ENCODE data around the gene DSC1.

DSC1 gene, protein sequence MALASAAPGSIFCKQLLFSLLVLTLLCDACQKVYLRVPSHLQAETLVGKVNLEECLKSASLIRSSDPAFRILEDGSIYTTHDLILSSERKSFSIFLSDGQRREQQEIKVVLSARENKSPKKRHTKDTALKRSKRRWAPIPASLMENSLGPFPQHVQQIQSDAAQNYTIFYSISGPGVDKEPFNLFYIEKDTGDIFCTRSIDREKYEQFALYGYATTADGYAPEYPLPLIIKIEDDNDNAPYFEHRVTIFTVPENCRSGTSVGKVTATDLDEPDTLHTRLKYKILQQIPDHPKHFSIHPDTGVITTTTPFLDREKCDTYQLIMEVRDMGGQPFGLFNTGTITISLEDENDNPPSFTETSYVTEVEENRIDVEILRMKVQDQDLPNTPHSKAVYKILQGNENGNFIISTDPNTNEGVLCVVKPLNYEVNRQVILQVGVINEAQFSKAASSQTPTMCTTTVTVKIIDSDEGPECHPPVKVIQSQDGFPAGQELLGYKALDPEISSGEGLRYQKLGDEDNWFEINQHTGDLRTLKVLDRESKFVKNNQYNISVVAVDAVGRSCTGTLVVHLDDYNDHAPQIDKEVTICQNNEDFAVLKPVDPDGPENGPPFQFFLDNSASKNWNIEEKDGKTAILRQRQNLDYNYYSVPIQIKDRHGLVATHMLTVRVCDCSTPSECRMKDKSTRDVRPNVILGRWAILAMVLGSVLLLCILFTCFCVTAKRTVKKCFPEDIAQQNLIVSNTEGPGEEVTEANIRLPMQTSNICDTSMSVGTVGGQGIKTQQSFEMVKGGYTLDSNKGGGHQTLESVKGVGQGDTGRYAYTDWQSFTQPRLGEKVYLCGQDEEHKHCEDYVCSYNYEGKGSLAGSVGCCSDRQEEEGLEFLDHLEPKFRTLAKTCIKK

DNA sequence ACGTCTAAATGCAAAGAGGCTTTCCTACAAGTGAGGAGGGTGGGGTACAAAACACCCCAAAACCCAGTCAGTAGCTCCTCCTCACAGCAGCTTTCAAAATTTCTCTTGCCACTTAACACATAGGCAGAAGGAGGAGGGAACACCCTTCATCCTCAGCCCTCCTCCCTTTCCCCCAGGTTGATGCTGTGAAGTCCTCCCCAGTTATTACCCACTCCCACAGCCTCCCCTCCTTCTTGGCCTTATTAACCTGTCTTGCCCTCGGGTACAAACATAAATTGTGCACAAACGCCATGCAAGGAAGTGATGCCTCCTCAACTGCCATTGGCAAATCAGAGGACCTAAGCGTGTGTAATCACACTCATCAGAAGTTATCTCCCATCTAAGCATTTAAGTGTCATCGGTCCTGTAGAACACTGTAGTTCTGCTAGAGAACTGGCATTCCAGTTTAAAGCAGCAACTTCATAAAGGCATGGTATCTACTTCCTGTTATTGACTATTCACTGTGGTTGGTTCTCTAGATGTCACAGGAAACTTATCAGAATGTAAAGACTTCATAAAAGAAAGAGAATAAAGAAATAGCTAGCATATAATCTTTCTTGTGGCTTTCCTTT, at the start of gene DSC1:
DSC1 (minus strand) TSS at position 32 of the 611 bp plus-strand sequence. CDS start 262 bp downstream, outside the sequence.
- in situ Hi-C loops (cut with MboI; ENCODE audit: low sequenced_read_pairs), result no loop called here
- Histone ChIP-seq H3K27me3 (ENCODE audit: low read depth) (no peaks in the 10 kb centered on the region), H3K4me3 (no peak within 1 kb of the TSS), H3K4me1 (no peaks in the 10 kb centered on the region), H3K36me3 (replicated peaks) (no peaks in the 10 kb centered on the region), H3K9me3 (no peaks in the 10 kb centered on the region)
- no peak for DNase-seq (ENCODE audit: low spot score in 2 of 2)

DNA sequence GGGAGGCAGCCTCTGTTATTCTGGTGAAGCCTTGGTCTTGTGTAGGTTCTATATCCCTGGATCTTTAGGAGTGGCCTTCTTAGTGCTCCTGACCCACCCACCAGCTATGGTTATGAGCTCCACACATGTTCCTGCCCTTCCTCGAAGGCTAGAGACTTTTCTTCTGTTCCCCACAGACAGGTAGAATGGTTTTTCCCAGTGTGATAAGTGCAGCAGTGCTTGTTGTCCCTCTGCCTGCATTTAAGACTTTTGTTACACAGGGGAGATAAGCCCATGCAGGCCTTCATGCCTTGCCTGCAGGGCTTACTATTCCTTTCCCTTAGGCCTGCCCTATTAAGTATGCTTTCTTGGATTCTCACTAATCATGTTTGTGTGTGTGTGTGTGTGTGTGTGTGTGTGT, 48.4 kb upstream of the DSC1 start:
- peaks cover 24% of the 10 kb centered on the region for H3K4me1 ChIP-seq
- H3K4me3 ChIP-seq, result no peak overlapping the region
- no peaks in the 10 kb centered on the region for H3K27me3 ChIP-seq (ENCODE audit: low read depth)
- no peaks in the 10 kb centered on the region for H3K36me3 ChIP-seq (replicated peaks)
- in situ Hi-C loops (cut with MboI; ENCODE audit: low sequenced_read_pairs), result no loop called here
- no peaks in the 10 kb centered on the region for H3K9me3 ChIP-seq
- DNase-seq (ENCODE audit: low spot score in 2 of 2), result no peak

DNA sequence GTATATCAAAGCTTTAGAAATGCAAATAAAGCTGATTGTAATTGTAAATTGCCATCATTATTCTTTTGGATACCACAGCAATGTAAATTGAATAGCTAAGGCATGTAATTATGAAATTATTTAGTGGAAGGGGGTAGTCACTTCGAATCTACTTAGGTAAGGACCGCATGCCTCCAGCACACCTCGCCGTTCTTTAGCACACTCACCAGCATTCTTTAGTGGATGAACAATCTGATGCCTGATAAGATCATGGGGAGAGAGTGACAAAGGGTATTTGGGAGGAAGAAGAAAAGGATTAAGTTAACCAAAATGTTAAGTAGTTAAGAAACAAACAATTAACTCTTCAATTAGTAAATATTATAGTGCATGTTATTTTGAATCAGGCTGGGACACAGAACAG, 46.4 kb upstream of the DSC1 start:
- Histone ChIP-seq H3K9me3 (no peaks in the 10 kb centered on the region), H3K4me1 (peaks cover 26% of the 10 kb centered on the region), H3K4me3 (no peak overlapping the region), H3K36me3 (replicated peaks) (no peaks in the 10 kb centered on the region), H3K27me3 (ENCODE audit: low read depth) (no peaks in the 10 kb centered on the region)
- DNase-seq (ENCODE audit: low spot score in 2 of 2), result peak; percentile 26 to 72
- in situ Hi-C loops (cut with MboI; ENCODE audit: low sequenced_read_pairs), result no loop called here

DNA sequence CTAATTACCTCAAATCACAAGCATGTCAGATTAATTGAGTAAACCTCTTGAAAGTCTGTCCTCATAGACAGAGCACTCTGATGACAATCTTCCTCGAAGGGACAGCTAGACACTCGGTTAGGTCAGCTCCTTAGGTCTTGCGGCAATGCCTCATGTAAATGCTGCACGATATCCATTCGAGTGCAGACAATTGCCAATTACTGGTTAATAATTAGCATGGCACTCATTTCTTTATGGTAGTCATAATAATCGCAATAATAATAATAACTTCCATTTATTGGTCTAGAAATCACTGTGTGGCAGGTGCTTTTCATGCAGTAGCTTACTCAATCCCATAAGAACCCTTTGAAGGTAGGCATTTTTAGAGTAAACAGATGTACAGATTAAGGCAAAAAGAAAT, 44.7 kb upstream of the DSC1 start:
- no peak for DNase-seq (ENCODE audit: low spot score in 2 of 2)
- H3K9me3 ChIP-seq, result no peaks in the 10 kb centered on the region
- H3K4me1 ChIP-seq, result peaks cover 28% of the 10 kb centered on the region
- H3K27me3 ChIP-seq (ENCODE audit: low read depth), result no peaks in the 10 kb centered on the region
- in situ Hi-C loops (cut with MboI; ENCODE audit: low sequenced_read_pairs), result no loop called here
- H3K4me3 ChIP-seq, result no peak overlapping the region
- no peaks in the 10 kb centered on the region for H3K36me3 ChIP-seq (replicated peaks)

DNA sequence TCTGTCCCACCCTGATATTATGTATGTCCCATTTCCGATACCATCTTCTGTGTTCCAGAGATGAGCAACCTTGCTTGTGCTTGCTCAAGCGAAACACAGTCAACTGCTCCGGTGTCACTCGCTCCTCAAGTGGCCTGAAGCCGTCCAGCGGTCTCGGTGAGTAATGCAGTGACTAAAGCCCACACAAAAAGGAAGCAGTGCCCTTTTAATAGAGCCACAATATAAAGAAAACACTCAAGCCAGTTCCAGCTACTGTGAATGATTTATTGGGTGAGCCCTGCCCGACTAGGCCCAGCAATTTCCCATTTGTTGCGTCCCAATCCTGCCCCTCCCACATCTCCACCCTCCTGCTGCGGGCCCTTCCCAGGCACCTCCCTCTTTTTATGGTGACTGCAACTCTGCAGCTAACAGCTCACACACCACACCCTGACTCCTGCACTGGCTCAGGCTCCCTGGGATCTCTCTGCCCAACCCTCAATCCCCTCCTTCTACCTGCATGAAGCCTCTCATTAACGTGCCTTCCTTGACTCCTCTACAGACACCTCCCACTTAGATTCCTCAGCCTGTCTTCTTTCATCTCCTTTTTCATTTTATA, 44.2 kb upstream of the DSC1 start:
- in situ Hi-C loops (cut with MboI; ENCODE audit: low sequenced_read_pairs), result no loop called here
- Histone ChIP-seq H3K27me3 (ENCODE audit: low read depth) (no peaks in the 10 kb centered on the region), H3K9me3 (no peaks in the 10 kb centered on the region), H3K4me3 (no peak overlapping the region), H3K4me1 (peaks cover 31% of the 10 kb centered on the region), H3K36me3 (replicated peaks) (no peaks in the 10 kb centered on the region)
- DNase-seq (ENCODE audit: low spot score in 2 of 2), result peak; percentile 93 to 97

DNA sequence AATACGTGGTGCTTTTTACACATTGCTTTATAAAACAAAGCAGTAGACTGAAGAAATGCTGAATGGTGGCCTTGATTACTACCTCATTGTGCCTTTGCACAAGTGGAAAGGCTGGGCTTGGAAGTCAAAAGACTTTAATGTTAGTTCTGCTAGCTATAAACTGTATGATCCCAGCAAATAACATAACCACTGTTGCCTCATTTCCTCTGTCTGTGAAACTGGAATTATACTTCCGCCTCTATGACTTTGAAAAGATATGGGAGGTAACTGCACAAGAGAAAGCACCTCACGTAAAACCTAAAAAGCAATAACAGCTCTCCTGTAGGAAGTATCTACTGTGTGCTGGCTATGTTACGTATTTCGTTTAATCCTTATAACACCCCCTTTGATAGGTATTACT, 43.4 kb upstream of the DSC1 start:
- in situ Hi-C loops (cut with MboI; ENCODE audit: low sequenced_read_pairs), result no loop called here
- no peak for DNase-seq (ENCODE audit: low spot score in 2 of 2)
- no peak overlapping the region for H3K4me3 ChIP-seq

DNA sequence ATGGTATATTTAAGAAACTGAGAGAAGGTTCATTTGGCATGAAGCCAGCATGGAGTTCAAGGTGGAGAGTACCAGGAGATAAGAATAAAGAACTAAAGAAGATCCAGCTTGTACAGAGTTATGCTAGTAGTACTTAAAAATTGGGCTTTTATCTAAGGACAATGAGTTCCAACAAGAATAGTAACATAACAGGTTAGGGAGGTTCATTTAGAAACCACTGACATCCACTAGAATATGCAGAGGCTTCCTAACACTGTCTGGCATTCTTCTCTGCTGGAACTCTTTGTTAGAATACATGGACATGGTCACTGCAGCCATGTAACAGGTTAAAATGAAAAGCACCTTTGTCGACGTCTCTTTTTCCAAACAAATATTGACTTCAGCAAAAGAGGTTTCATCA, 42.6 kb upstream of the DSC1 start:
- Histone ChIP-seq H3K9me3 (no peaks in the 10 kb centered on the region), H3K36me3 (replicated peaks) (no peaks in the 10 kb centered on the region), H3K4me1 (peaks cover 37% of the 10 kb centered on the region), H3K4me3 (no peak overlapping the region), H3K27me3 (ENCODE audit: low read depth) (no peaks in the 10 kb centered on the region)
- no peak for DNase-seq (ENCODE audit: low spot score in 2 of 2)
- in situ Hi-C loops (cut with MboI; ENCODE audit: low sequenced_read_pairs), result no loop called here

More for the DNA sequence above, 43.4 kb upstream of the DSC1 start:
- Histone ChIP-seq H3K4me1 (peaks cover 37% of the 10 kb centered on the region), H3K9me3 (no peaks in the 10 kb centered on the region), H3K27me3 (ENCODE audit: low read depth) (no peaks in the 10 kb centered on the region), H3K36me3 (replicated peaks) (no peaks in the 10 kb centered on the region)

DNA sequence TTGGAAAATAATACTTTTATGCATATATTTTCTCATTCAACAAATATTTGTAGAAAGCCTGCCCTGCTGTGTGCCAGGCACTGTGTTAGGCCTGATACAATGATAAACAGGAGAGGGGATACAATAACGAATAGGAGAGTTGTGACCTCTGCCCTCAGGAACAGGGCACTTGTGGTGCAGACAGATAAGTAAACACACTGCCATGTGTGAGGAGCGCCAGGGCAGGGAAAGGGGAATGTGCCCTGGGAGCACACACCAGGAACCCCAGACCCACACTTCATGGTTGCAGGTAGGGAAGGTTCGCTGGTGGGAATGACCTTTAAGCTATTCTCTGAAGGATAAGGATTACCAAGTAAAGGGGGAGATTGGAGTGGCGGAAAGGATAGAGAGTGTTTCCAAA, 42.2 kb upstream of the DSC1 start:
- Histone ChIP-seq H3K36me3 (replicated peaks) (no peaks in the 10 kb centered on the region), H3K4me1 (peaks cover 37% of the 10 kb centered on the region), H3K4me3 (no peak overlapping the region), H3K27me3 (ENCODE audit: low read depth) (no peaks in the 10 kb centered on the region), H3K9me3 (no peaks in the 10 kb centered on the region)
- in situ Hi-C loops (cut with MboI; ENCODE audit: low sequenced_read_pairs), result no loop called here
- DNase-seq (ENCODE audit: low spot score in 2 of 2), result no peak

DNA sequence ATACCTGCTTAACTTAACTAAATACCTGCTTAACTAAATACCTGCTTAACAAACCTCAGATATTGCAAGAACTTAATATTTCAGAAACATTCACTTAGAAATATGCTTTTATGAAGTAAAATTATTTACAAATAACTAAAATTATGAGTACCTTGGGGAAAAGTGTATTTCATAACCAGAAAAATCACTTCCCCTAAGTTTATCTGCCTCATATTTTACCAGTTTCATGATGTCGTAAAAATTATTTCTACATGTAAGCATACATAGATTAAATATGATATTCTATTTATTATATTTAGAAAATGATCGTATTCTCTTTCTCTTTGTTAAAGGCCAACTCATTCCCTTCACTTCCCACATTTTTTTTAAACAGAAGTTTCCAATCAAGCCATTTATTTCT, 41.5 kb upstream of the DSC1 start:
- Histone ChIP-seq H3K4me3 (no peak overlapping the region), H3K9me3 (no peaks in the 10 kb centered on the region), H3K36me3 (replicated peaks) (no peaks in the 10 kb centered on the region), H3K27me3 (ENCODE audit: low read depth) (no peaks in the 10 kb centered on the region), H3K4me1 (peaks cover 38% of the 10 kb centered on the region)
- DNase-seq (ENCODE audit: low spot score in 2 of 2), result no peak
- in situ Hi-C loops (cut with MboI; ENCODE audit: low sequenced_read_pairs), result no loop called here

DNA sequence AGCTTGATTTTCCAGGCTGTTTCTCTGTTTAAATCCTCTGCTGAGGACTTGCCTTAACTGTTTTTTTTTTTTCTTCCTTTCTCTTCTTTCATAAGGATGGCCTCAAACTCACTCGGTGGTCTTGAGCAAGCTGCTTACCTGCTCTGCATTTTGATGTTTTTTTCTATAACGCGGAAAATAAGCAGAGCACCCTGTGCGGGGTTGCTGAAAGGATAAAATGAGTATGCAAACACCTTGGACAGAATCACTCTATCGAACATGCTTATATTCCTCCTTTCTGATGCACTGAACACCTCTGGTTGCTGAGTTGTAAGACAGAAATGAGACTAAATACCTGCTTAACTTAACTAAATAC, 41.1 kb upstream of the DSC1 start:
- in situ Hi-C loops (cut with MboI; ENCODE audit: low sequenced_read_pairs), result no loop called here
- Histone ChIP-seq H3K9me3 (no peaks in the 10 kb centered on the region), H3K4me1 (peaks cover 39% of the 10 kb centered on the region), H3K27me3 (ENCODE audit: low read depth) (no peaks in the 10 kb centered on the region), H3K4me3 (no peak overlapping the region), H3K36me3 (replicated peaks) (no peaks in the 10 kb centered on the region)
- no peak for DNase-seq (ENCODE audit: low spot score in 2 of 2)

DNA sequence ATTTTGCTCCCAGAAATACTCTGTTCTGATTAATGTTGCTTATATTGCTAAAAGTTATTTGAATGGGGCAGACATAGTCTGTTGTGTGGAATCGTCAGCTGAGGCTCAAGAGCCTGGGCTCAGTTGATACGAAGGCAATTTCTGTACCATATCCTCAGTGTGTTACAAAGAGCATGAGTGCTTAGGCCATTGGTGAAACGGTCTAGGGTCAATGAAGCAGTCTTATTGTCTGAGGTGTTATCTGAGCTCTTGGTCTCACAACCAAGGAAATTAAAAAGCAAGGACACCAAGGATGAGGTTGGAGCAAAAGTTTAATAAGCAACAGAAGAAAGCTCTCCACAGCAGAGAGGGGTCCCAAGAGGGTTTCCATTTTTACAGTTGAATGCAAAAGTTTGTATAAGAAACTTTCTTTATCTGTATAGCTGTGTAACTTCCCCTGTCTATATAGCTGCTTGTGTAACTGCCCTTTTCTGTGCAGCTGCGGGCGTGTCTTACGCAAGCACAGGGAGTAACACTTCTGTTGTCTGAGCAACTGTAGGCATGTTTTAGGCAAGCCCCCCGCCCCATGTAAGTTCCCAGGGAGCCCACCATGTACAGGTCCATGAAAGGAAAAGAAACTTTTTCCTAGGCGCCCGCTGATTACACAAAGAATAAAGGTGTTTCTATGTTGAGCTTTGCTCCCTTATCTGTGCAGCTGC, 40.6 kb upstream of the DSC1 start:
- Histone ChIP-seq H3K27me3 (ENCODE audit: low read depth) (no peaks in the 10 kb centered on the region), H3K4me1 (peaks cover 34% of the 10 kb centered on the region), H3K4me3 (no peak overlapping the region), H3K9me3 (no peaks in the 10 kb centered on the region), H3K36me3 (replicated peaks) (no peaks in the 10 kb centered on the region)
- DNase-seq (ENCODE audit: low spot score in 2 of 2), result peak in 1 of 2 experiments; percentile 28
- in situ Hi-C loops (cut with MboI; ENCODE audit: low sequenced_read_pairs), result no loop called here

DNA sequence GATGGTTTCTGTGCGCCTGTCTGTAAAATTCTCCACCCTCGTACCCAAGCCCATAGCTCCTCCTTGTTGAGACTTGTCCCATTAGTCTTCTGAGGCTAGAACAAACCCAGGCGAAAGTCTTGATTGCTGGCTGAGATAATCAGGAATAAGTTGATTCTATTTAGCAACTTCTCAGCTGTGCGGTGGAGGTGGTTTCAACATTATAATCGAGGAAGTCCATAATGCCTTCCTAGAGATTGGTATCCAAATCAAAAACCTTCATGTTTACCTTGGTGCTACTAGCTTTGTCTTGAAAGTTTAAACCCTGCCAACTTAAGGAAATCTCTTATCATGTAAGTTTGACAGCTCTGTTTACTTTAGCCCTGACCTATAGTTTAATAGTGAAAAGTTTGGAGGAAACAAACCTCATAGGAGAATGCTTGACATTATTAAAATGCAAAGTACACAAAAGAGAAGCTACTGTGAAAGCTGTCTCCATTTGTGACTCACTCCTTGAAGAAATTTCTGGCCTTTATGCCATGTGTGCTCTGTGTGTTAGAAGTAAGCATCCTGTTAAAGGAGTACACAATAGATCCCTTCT, 36.6 kb upstream of the DSC1 start:
- no peaks in the 10 kb centered on the region for H3K27me3 ChIP-seq (ENCODE audit: low read depth)
- no peaks in the 10 kb centered on the region for H3K9me3 ChIP-seq
- peak in 1 of 2 experiments; percentile 55 for DNase-seq (ENCODE audit: low spot score in 2 of 2)
- in situ Hi-C loops (cut with MboI; ENCODE audit: low sequenced_read_pairs), result no loop called here
- no peaks in the 10 kb centered on the region for H3K36me3 ChIP-seq (replicated peaks)
- H3K4me3 ChIP-seq, result no peak overlapping the region
- peaks cover 22% of the 10 kb centered on the region for H3K4me1 ChIP-seq

DNA sequence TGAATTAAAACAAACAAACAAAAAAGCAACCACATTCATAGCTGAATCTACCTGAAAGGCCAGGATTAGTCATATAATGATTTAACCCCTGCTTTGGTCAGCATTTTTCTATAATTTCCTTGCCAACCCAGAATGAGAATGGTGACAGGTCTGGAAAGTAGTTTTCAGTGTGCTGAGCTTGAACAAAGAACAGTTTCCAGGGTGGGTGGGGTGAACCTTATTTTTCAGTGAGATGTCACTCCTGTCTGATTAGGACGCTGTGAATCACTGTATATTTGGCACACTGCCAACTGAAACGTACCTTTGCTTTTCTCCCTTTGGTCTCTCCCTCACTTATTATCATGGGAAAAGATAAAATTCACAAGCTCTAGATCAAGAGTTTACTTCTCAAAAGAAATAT, 35.0 kb upstream of the DSC1 start:
- Histone ChIP-seq H3K9me3 (no peaks in the 10 kb centered on the region), H3K4me3 (no peak overlapping the region), H3K4me1 (peaks cover 25% of the 10 kb centered on the region), H3K27me3 (ENCODE audit: low read depth) (no peaks in the 10 kb centered on the region), H3K36me3 (replicated peaks) (no peaks in the 10 kb centered on the region)
- DNase-seq (ENCODE audit: low spot score in 2 of 2), result no peak
- in situ Hi-C loops (cut with MboI; ENCODE audit: low sequenced_read_pairs), result no loop called here

Measured in HAP-1 (cell line).